Measurements from ENCODE around the gene TRH. TPM values are rescaled to one million over a fixed set of nuclear protein-coding genes. Genes with fewer than 3 reads are reported as not detected.
A peak's percentile ranks its signal among the peaks of the same experiment; 100 is the strongest.
"Not testable (repeated sequence)": the region's sequence is repeated elsewhere in the genome, so short reads cannot be mapped to it uniquely, and the experiment has no call there.

Gene TRH
- total and polyA plus RNA-seq, 9 of the 15 experiments (the other 6 are each of a cell fraction or from before 2014, with no cell fraction given) = not detected

DNA sequence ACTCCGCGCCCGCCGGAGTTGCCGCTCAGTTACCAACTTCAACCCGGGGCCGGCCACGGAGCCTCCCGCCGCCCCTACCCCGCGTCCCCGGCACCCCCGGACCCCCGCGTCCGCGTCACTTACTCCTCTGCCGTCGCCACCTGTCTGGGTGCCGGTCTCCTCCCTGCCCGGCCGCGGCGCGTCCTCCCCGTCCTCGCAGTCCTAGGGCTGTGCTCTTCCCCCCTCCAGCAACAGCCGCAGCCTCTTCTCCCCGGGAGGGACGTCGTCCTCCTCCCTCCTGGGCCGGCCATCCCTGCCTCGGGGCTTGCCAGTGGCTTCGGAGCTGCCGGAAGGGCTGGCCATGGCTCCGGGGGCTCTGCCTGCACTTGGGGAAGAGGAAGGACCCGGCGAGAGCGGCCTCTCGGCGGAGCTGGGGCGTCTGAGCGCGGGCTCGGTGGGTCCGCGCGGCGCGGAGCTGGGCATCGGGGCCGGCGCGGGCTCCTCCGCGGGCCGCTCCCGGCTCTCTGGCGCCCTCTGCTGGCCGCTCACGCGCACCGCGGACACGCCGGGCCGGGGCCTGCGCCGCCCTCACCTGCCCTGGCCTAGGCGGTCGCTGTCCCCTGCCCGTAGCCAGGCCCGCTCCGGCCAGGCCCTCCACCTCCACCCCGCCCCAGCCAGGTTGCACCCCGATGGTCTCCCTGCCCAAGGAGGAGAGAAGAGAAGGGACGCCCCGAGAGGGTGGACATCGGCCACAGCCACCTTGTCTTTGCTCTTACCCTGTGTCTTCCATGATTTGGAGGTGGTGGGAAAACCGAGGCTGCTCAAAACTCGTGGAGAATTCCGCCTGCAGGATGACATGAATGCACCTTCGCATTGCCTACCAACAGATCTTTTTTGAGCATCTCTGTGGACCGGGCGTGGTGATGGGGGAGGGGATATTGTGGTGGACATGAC, 28.4 kb downstream of the TRH start:
- H3K9ac ChIP-seq (ENCODE audit: insufficient read depth in 1 of 2, low read depth in 2 of 2, low read length in 2 of 2); H3K9me1 ChIP-seq (ENCODE audit: control insufficient read depth, insufficient read depth, low read length); H3K27ac ChIP-seq (ENCODE audit: extremely low read depth, low read depth, low read length); H3K4me1 ChIP-seq (replicated peaks in 1 of 2; ENCODE audit: control insufficient read depth in 2 of 2, insufficient read depth in 2 of 2, low read length in 2 of 2); H3K4me3 ChIP-seq; in situ Hi-C loops (cut with MboI); H4K20me1 ChIP-seq (replicated peaks; ENCODE audit: control insufficient read depth, insufficient read depth, low read length); H2AFZ ChIP-seq (ENCODE audit: low read depth, low read length); CTCF ChIA-PET (ENCODE audit: low intra/inter-chr PET ratio); POLR2A ChIA-PET; FAIRE-seq; H3K36me3 ChIP-seq (ENCODE audit: control insufficient read depth, insufficient read depth, low read length); H3K79me2 ChIP-seq (ENCODE audit: control insufficient read depth, insufficient read depth, low read length); H3K4me2 ChIP-seq (ENCODE audit: insufficient read depth, low read length); H3K27me3 ChIP-seq (ENCODE audit: control insufficient read depth in 2 of 2, insufficient read depth in 2 of 2, low read length in 2 of 2); H3K9me3 ChIP-seq (replicated peaks; ENCODE audit: control insufficient read depth, insufficient read depth, low read depth, low read length); BruUV-seq (replicated peaks): not testable (repeated sequence)
- ATAC-seq (peak; percentile 80), DNase-seq (ENCODE audit: extremely low read depth in 1 of 4, low spot score in 3 of 4) (peak; percentile 30 to 66 (median 58))
- intact Hi-C loops (cut with micrococcal nuclease) = loop anchor here (5.0 kb wide), 1 partner anchor 61 kb away; no protein-coding TSS in a partner anchor
- WGBS (ENCODE audit: insufficient coverage, low coverage, missing lambda C conversion rate) = 36% methylated on average over 13 of the region's 86 CpGs
- TF ChIP-seq, protein P1, sequence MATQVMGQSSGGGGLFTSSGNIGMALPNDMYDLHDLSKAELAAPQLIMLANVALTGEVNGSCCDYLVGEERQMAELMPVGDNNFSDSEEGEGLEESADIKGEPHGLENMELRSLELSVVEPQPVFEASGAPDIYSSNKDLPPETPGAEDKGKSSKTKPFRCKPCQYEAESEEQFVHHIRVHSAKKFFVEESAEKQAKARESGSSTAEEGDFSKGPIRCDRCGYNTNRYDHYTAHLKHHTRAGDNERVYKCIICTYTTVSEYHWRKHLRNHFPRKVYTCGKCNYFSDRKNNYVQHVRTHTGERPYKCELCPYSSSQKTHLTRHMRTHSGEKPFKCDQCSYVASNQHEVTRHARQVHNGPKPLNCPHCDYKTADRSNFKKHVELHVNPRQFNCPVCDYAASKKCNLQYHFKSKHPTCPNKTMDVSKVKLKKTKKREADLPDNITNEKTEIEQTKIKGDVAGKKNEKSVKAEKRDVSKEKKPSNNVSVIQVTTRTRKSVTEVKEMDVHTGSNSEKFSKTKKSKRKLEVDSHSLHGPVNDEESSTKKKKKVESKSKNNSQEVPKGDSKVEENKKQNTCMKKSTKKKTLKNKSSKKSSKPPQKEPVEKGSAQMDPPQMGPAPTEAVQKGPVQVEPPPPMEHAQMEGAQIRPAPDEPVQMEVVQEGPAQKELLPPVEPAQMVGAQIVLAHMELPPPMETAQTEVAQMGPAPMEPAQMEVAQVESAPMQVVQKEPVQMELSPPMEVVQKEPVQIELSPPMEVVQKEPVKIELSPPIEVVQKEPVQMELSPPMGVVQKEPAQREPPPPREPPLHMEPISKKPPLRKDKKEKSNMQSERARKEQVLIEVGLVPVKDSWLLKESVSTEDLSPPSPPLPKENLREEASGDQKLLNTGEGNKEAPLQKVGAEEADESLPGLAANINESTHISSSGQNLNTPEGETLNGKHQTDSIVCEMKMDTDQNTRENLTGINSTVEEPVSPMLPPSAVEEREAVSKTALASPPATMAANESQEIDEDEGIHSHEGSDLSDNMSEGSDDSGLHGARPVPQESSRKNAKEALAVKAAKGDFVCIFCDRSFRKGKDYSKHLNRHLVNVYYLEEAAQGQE (IDR thresholded peaks at IDR 0.05; ENCODE audit: borderline replicate concordance) = 0 out of 2 replicates have a peak, but pooled peaks have one; percentile 18
- TF ChIP-seq, protein P1 (CRISPR knock-in tag; IDR thresholded peaks at IDR 0.05; ENCODE audit: low read depth) = not testable (repeated sequence)
- 0 out of 2 replicates have a peak, but pooled peaks have one; percentile 9 for TF ChIP-seq CREM (IDR thresholded peaks at IDR 0.05; ENCODE audit: low read depth)
- 0 out of 2 replicates have a peak, but pooled peaks have one; percentile 30 for TF ChIP-seq SMC3 (conservative IDR thresholded peaks at IDR 0.05; ENCODE audit: insufficient read depth, low read depth, low read length)
- TF ChIP-seq, protein P2, sequence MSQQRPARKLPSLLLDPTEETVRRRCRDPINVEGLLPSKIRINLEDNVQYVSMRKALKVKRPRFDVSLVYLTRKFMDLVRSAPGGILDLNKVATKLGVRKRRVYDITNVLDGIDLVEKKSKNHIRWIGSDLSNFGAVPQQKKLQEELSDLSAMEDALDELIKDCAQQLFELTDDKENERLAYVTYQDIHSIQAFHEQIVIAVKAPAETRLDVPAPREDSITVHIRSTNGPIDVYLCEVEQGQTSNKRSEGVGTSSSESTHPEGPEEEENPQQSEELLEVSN (IDR thresholded peaks at IDR 0.05; ENCODE audit: borderline replicate concordance in 1 of 2, extremely low read depth in 1 of 2, insufficient read depth in 1 of 2, insufficient read length in 1 of 2, low read depth in 1 of 2, low read length in 1 of 2, poor library complexity in 1 of 2, severe bottlenecking in 1 of 2) = peak in 1 of 2 experiments; percentile 42
- TF ChIP-seq NRF1 (conservative IDR thresholded peaks at IDR 0.05 in 1 of 2, IDR thresholded peaks at IDR 0.05 in 1 of 2) = peak in 1 of 2 experiments; percentile 22; a peak in 2 of 4 replicates
- peak; percentile 39 for TF ChIP-seq CXXC5 (CRISPR knock-in tag; IDR thresholded peaks at IDR 0.05)
- TF ChIP-seq CTCFL (IDR thresholded peaks at IDR 0.05; ENCODE audit: borderline replicate concordance, insufficient read depth, low read depth, low read length, poor library complexity, severe bottlenecking) = peak; percentile 3

All from K562 (cell line).